Loucy (cell line): Measurements from ENCODE around the gene SLC2A4RG.

ENCODE experiments used
- H2AFZ ChIP-seq: fragments of 200-600 bp; sonication (generic); 2 replicates; pipeline ENCODE4 v1.6.0; 2016; ENCODE audit warnings: antibody characterized with exemption, mild to moderate bottlenecking, low read length, moderate library complexity
- H3F3A ChIP-seq: fragments of 200-600 bp; 2 replicates; pipeline ENCODE4 v1.6.0; 2016; ENCODE audit warnings: antibody characterized with exemption, low read depth, mild to moderate bottlenecking
- H3K27me3 ChIP-seq: fragments of 200-600 bp; sonication (generic); 2 replicates; pipeline ENCODE4 v1.6.1; 2014; ENCODE audit warnings: low read length, mild to moderate bottlenecking; ENCODE audit not compliant: insufficient read depth, poor library complexity, severe bottlenecking
- H3K36me3 ChIP-seq: fragments of 200-600 bp; sonication (generic); 2 replicates; pipeline ENCODE4 v1.6.1; 2016; ENCODE audit warnings: low read length; ENCODE audit not compliant: insufficient read depth
- H3K4me1 ChIP-seq: fragments of 200-600 bp; sonication (generic); 2 replicates; pipeline ENCODE4 v1.5.1; 2014; ENCODE audit warnings: low read length, mild to moderate bottlenecking; ENCODE audit not compliant: insufficient read depth, poor library complexity, severe bottlenecking
- H3K4me2 ChIP-seq: fragments of 200-600 bp; sonication (generic); 2 replicates; pipeline ENCODE4 v1.6.0; 2014; ENCODE audit warnings: antibody characterized with exemption, low read length, low read depth, mild to moderate bottlenecking; ENCODE audit not compliant: poor library complexity, severe bottlenecking
- H3K4me3 ChIP-seq: fragments of 200-600 bp; sonication (generic); 2 replicates; pipeline ENCODE4 v1.5.1; 2014; ENCODE audit warnings: low read length, mild to moderate bottlenecking, mixed read lengths; ENCODE audit not compliant: poor library complexity, severe bottlenecking
- H3K79me2 ChIP-seq: fragments of 200-600 bp; sonication (generic); 2 replicates; pipeline ENCODE4 v1.6.1; 2014; ENCODE audit warnings: low read length; ENCODE audit not compliant: insufficient read depth
- H3K9ac ChIP-seq: fragments of 200-600 bp; sonication (generic); 2 replicates; pipeline ENCODE4 v1.6.0; 2014; ENCODE audit warnings: mild to moderate bottlenecking, low read depth, low read length, moderate library complexity; ENCODE audit not compliant: poor library complexity, severe bottlenecking
- H3K9me2 ChIP-seq: fragments of 200-600 bp; sonication (generic); replicated peaks from 2 replicates; pipeline ENCODE4 v1.6.1; 2016; ENCODE audit warnings: low read depth, low read length, mixed read lengths
- H3K9me3 ChIP-seq: fragments of 200-600 bp; sonication (generic); 2 replicates; pipeline ENCODE4 v1.6.1; 2014; ENCODE audit warnings: mild to moderate bottlenecking, antibody characterized with exemption, low read length, low read depth; ENCODE audit not compliant: insufficient read depth
- H4K20me1 ChIP-seq: fragments of 200-600 bp; sonication (generic); 2 replicates; pipeline ENCODE4 v1.6.0; 2014; ENCODE audit warnings: antibody characterized with exemption, low read length, mild to moderate bottlenecking; ENCODE audit not compliant: insufficient read depth, poor library complexity, severe bottlenecking
- EZH2phosphoT487 ChIP-seq: fragments of 200-600 bp; IDR thresholded peaks from 2 replicates; pipeline ENCODE4 v1.6.1; 2018; ENCODE audit warnings: antibody characterized with exemption, mild to moderate bottlenecking, moderate library complexity, borderline replicate concordance
- TF ChIP-seq, protein P1 (sequence below): fragments of 200-600 bp; sonication (generic); conservative IDR thresholded peaks from 2 replicates; pipeline ENCODE4 v1.5.1; 2014; ENCODE audit warnings: mild to moderate bottlenecking, antibody characterized with exemption, low read length

The SLC2A4RG gene

DNA sequence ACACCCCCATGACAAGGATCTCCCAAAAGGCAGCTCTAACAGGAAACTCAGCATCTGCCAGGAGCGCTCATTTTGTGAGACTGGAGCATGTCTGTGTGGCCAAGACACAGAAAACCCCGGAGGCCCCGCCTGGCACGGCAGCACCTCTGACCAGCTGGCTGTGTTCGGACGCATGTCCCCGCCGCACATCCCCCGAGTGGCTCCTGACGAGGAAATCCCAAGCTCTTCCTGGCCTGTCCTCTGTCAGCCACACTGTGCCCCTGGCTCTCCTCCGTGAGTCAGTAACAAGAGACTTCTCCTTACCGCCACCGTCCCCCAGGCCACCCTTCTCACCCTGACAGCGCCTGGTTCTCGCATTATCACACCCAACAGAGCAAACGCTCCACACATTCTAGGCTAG lies 14.4 kb downstream of the SLC2A4RG start:
- Histone ChIP-seq H3K79me2 (no peaks in the 10 kb centered on the region), H3F3A (no peaks in the 10 kb centered on the region), H3K4me3 (no peak overlapping the region), H4K20me1 (no peaks in the 10 kb centered on the region), H3K9me3 (no peaks in the 10 kb centered on the region), H2AFZ (no peak overlapping the region), H3K4me2 (no peak overlapping the region), H3K27me3 (no peaks in the 10 kb centered on the region), H3K9me2 (no peaks in the 10 kb centered on the region), H3K4me1 (peaks cover 36% of the 10 kb centered on the region), H3K9ac (no peak overlapping the region), H3K36me3 (no peaks in the 10 kb centered on the region)
- no peak for TF ChIP-seq EZH2phosphoT487

DNA sequence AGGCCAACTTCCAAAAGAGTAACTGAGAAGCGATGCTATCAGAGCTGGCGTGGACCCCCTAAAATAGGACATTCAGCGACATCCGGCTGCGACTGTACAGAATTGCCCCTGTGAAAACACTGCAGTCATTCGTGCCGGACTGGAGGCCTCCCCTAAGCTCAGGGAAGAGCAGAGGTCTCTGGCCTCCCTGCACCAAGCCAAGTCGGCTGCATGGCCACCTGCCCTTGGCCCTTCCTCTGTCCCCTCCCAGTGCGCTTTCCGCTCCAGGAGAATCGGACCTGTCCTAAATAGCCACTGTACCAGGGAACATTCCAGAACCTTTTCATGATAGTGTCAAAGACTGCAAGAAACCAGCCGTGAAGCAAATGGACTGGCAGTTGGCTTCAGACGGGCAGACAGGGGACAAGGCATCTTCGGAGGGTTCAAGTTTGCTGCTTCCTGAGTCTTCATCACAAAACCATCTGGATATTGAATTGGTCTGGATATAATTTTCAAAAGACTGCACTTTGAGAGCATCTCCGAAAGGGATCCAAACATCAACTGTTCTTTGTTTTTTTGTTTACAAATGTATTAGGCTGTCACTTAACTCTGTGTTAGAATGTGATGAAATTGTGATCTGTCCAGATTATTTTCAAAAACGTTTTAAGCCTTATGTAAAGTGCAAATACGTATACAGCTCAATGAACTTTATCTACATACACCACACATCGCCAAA lies 16.5 kb downstream of the SLC2A4RG start:
- H3K4me2 ChIP-seq, result peak overlapping the region; percentile 32
- H3K4me3 ChIP-seq, result no peak overlapping the region
- H3K9me2 ChIP-seq, result no peaks in the 10 kb centered on the region
- no peak overlapping the region for H2AFZ ChIP-seq
- H3K9ac ChIP-seq, result no peak overlapping the region
- no peaks in the 10 kb centered on the region for H3K36me3 ChIP-seq
- TF ChIP-seq, protein P1, sequence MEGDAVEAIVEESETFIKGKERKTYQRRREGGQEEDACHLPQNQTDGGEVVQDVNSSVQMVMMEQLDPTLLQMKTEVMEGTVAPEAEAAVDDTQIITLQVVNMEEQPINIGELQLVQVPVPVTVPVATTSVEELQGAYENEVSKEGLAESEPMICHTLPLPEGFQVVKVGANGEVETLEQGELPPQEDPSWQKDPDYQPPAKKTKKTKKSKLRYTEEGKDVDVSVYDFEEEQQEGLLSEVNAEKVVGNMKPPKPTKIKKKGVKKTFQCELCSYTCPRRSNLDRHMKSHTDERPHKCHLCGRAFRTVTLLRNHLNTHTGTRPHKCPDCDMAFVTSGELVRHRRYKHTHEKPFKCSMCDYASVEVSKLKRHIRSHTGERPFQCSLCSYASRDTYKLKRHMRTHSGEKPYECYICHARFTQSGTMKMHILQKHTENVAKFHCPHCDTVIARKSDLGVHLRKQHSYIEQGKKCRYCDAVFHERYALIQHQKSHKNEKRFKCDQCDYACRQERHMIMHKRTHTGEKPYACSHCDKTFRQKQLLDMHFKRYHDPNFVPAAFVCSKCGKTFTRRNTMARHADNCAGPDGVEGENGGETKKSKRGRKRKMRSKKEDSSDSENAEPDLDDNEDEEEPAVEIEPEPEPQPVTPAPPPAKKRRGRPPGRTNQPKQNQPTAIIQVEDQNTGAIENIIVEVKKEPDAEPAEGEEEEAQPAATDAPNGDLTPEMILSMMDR, result no peak
- TF ChIP-seq EZH2phosphoT487, result no peak
- H4K20me1 ChIP-seq, result no peaks in the 10 kb centered on the region
- H3K9me3 ChIP-seq, result no peaks in the 10 kb centered on the region
- peaks cover 21% of the 10 kb centered on the region for H3K4me1 ChIP-seq
- no peaks in the 10 kb centered on the region for H3K79me2 ChIP-seq
- H3K27me3 ChIP-seq, result no peaks in the 10 kb centered on the region
- H3F3A ChIP-seq, result no peaks in the 10 kb centered on the region

DNA sequence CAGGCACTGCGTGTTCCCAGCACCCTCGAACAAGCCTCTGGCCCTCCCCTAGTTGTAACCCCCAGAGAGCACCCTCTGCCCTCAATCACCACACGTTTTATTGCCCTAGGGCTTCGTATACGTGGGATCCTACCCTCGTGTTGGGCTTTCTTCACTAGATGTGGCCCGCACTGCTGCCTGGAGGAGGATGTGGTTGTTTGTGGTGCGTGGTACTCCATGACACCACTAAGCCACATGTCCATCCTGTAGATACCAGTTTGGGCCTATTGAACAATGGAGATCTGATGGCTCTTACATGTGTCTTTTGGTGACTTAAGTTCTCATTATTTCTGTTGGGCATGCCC lies 17.0 kb downstream of the SLC2A4RG start:
- Histone ChIP-seq H3K9me3 (no peaks in the 10 kb centered on the region), H3F3A (no peaks in the 10 kb centered on the region), H2AFZ (no peak overlapping the region), H3K9me2 (no peaks in the 10 kb centered on the region), H3K4me2 (peak overlapping the region; percentile 32), H3K4me3 (no peak overlapping the region), H3K79me2 (no peaks in the 10 kb centered on the region), H3K4me1 (peaks cover 17% of the 10 kb centered on the region), H3K27me3 (no peaks in the 10 kb centered on the region), H4K20me1 (no peaks in the 10 kb centered on the region), H3K36me3 (no peaks in the 10 kb centered on the region), H3K9ac (no peak overlapping the region)
- TF ChIP-seq, protein P1, result no peak
- TF ChIP-seq EZH2phosphoT487, result no peak

DNA sequence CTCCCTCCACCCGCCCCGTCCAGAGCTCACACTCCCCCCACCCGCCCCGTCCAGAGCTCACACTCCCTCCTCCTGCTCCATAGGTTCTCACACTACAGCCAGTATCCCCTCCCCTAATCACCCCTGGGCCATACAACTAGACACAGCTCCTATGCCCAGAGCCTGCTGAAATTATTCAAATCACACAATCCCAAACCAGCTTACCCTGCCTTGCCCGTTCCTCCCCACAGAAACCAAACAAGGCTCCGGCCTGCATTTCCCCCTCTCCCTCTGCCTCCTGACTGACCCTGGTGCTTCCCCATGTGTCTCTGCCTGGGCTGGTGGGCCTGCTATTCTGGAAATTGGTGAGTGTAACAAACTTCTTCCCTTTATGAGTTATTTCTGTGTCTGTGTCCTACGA lies 18.6 kb downstream of the SLC2A4RG start:
- Histone ChIP-seq H3K4me1 (peaks cover 17% of the 10 kb centered on the region), H3K4me3 (no peak overlapping the region), H3K9ac (no peak overlapping the region), H3F3A (no peaks in the 10 kb centered on the region), H3K36me3 (peaks cover under 1% of the 10 kb centered on the region; the same call in 1 of the 2 replicates), H2AFZ (no peak overlapping the region), H3K9me2 (no peaks in the 10 kb centered on the region), H3K9me3 (no peaks in the 10 kb centered on the region), H3K27me3 (no peaks in the 10 kb centered on the region), H4K20me1 (no peaks in the 10 kb centered on the region), H3K79me2 (no peaks in the 10 kb centered on the region), H3K4me2 (no peak overlapping the region)
- TF ChIP-seq, protein P1, result no peak
- TF ChIP-seq EZH2phosphoT487, result no peak
